ENCODE data around the gene CHST6. TPM values are rescaled to one million over a fixed set of nuclear protein-coding genes. Genes with fewer than 3 reads are reported as not detected.

The CHST6 gene
- total and polyA plus RNA-seq, 10 of the 15 experiments (the other 5 are each of a cell fraction or from before 2014, with no cell fraction given), result 0.14 to 2.5 (median 0.51) TPM

DNA sequence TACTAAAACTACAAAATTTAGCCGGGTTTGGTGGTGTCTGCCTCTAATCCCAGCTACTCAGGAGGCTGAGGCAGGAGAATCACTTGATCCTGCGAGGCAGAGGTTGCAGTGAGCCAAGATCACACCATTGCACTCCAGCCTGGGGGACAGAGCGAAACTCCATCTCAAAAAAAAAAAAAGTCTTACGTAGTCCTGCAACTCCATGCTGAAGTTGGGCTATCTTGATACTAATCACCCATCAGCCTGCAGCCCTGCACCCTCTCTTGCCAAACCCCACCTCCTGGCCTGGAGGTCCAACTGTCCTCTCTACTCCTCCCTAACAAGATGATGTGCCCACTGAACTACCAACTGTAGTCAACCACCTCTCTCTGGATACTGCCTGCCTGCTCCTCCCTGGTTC lies 35.5 kb downstream of the CHST6 start:
- peaks cover 60% of the 10 kb centered on the region for H3K79me2 ChIP-seq (ENCODE audit: control insufficient read depth, insufficient read depth, low read length)
- no peak overlapping the region for H2AFZ ChIP-seq (ENCODE audit: control insufficient read depth, low read depth, low read length)
- H3K4me1 ChIP-seq (ENCODE audit: control insufficient read depth, insufficient read depth, low read length), result peaks cover 6% of the 10 kb centered on the region
- H3K4me2 ChIP-seq (ENCODE audit: control insufficient read depth, insufficient read depth), result no peak overlapping the region
- CTCF ChIA-PET, result no interaction called here
- no peaks in the 10 kb centered on the region for H3K9me3 ChIP-seq (replicated peaks; ENCODE audit: control insufficient read depth, insufficient read depth, low read length)
- FAIRE-seq (no peak), DNase-seq (ENCODE audit: low read depth, low spot score) (no peak), ATAC-seq (no peak)
- no TSS peak for BruUV-seq (replicated peaks)
- WGBS (ENCODE audit: insufficient coverage, insufficient replicate concordance, low lambda C conversion rate, missing lambda C conversion rate), result 91% methylated on average over 4 of the region's 4 CpGs
- no peak overlapping the region for H3K9ac ChIP-seq (ENCODE audit: control insufficient read depth, insufficient read depth, low read length)
- H3K27ac ChIP-seq (ENCODE audit: control insufficient read depth, insufficient read depth), result no peak overlapping the region
- H3K36me3 ChIP-seq (ENCODE audit: control insufficient read depth in 2 of 2, insufficient read depth in 2 of 2, low read length in 1 of 2), result peaks cover 0 to 2% of the 10 kb centered on the region in 2 experiments; a peak in 2 of 4 replicates
- no peak for TF ChIP-seq ATF7 (IDR thresholded peaks at IDR 0.05; ENCODE audit: low read depth)
- TF ChIP-seq RBBP5 (conservative IDR thresholded peaks at IDR 0.05), result no peak
- no peak for TF ChIP-seq NRF1 (conservative IDR thresholded peaks at IDR 0.05; ENCODE audit: low read depth, low read length)
- TF ChIP-seq, protein P1, sequence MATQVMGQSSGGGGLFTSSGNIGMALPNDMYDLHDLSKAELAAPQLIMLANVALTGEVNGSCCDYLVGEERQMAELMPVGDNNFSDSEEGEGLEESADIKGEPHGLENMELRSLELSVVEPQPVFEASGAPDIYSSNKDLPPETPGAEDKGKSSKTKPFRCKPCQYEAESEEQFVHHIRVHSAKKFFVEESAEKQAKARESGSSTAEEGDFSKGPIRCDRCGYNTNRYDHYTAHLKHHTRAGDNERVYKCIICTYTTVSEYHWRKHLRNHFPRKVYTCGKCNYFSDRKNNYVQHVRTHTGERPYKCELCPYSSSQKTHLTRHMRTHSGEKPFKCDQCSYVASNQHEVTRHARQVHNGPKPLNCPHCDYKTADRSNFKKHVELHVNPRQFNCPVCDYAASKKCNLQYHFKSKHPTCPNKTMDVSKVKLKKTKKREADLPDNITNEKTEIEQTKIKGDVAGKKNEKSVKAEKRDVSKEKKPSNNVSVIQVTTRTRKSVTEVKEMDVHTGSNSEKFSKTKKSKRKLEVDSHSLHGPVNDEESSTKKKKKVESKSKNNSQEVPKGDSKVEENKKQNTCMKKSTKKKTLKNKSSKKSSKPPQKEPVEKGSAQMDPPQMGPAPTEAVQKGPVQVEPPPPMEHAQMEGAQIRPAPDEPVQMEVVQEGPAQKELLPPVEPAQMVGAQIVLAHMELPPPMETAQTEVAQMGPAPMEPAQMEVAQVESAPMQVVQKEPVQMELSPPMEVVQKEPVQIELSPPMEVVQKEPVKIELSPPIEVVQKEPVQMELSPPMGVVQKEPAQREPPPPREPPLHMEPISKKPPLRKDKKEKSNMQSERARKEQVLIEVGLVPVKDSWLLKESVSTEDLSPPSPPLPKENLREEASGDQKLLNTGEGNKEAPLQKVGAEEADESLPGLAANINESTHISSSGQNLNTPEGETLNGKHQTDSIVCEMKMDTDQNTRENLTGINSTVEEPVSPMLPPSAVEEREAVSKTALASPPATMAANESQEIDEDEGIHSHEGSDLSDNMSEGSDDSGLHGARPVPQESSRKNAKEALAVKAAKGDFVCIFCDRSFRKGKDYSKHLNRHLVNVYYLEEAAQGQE (IDR thresholded peaks at IDR 0.05; ENCODE audit: low read depth, low read length), result no peak
- TF ChIP-seq, protein P2, sequence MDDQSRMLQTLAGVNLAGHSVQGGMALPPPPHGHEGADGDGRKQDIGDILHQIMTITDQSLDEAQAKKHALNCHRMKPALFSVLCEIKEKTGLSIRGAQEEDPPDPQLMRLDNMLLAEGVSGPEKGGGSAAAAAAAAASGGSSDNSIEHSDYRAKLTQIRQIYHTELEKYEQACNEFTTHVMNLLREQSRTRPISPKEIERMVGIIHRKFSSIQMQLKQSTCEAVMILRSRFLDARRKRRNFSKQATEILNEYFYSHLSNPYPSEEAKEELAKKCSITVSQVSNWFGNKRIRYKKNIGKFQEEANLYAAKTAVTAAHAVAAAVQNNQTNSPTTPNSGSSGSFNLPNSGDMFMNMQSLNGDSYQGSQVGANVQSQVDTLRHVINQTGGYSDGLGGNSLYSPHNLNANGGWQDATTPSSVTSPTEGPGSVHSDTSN (IDR thresholded peaks at IDR 0.05; ENCODE audit: insufficient replicate concordance, low read depth, low read length), result no peak
- TF ChIP-seq, protein P3, sequence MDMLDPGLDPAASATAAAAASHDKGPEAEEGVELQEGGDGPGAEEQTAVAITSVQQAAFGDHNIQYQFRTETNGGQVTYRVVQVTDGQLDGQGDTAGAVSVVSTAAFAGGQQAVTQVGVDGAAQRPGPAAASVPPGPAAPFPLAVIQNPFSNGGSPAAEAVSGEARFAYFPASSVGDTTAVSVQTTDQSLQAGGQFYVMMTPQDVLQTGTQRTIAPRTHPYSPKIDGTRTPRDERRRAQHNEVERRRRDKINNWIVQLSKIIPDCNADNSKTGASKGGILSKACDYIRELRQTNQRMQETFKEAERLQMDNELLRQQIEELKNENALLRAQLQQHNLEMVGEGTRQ (IDR thresholded peaks at IDR 0.05; ENCODE audit: borderline replicate concordance, low read depth, low read length), result no peak
- no peak for TF ChIP-seq GABPA (IDR thresholded peaks at IDR 0.05; ENCODE audit: low read depth)
- no peak for TF ChIP-seq CTCF (IDR thresholded peaks at IDR 0.05 in 2 of 3, conservative IDR thresholded peaks at IDR 0.05 in 1 of 3; ENCODE audit: control insufficient read depth in 2 of 3, extremely low read depth in 1 of 3, insufficient read depth in 1 of 3, low read depth in 3 of 3, low read length in 3 of 3)
- no peak for TF ChIP-seq SRF (IDR thresholded peaks at IDR 0.05; ENCODE audit: low read depth in 2 of 2, low read length in 2 of 2)
- RAD21 ChIA-PET (ENCODE audit: unreplicated experiment), result no interaction called here
- SMC1A ChIA-PET (ENCODE audit: uncharacterized antibody, unreplicated experiment), result interaction anchor here (0.8 to 0.9 kb wide), 2 partner anchors 26 to 32 kb away, joined by 3 to 5 read pairs; partner anchors contain the start of gene CFDP1
- intact Hi-C loops (cut with micrococcal nuclease; ENCODE audit: unreplicated experiment), result loop anchor here (5.0 kb wide), 2 partner anchors 37 to 93 kb away; no protein-coding TSS in a partner anchor
- in situ Hi-C loops (cut with MboI), result loop anchor here (5.0 to 25.0 kb wide), 3 partner anchors 48 to 1728 kb away; partner anchors contain the start of genes ADAT1, MON1B and SYCE1L
- H4K20me1 ChIP-seq (ENCODE audit: control insufficient read depth, insufficient read depth), result no peaks in the 10 kb centered on the region
- H3K4me3 ChIP-seq, result no peak overlapping the region
- POLR2A ChIA-PET, result no interaction called here
- H3K27me3 ChIP-seq (replicated peaks in 1 of 2; ENCODE audit: control insufficient read depth in 2 of 2, insufficient read depth in 2 of 2, low read length in 1 of 2), result no peaks in the 10 kb centered on the region

Data from GM12878 (cell line).